Mesenchymal stem cell (in vitro differentiated cells and primary cell): Measurements from ENCODE around the gene CAPN10.
"Not testable (repeated sequence)": the region's sequence is repeated elsewhere in the genome, so short reads cannot be mapped to it uniquely, and the experiment has no call there.

Experiments
- DNase-seq: peaks from one replicate; pipeline ENCODE4 v3.0.0-alpha.2; 2013
- H2AFZ ChIP-seq: one replicate; pipeline ENCODE4 v1.6.1; 2013; ENCODE audit warnings: low read depth, mild to moderate bottlenecking, control low read depth, inconsistent platforms, low read length, moderate library complexity
- H2AK5ac ChIP-seq: 2 replicates; pipeline ENCODE4 v1.6.1; 2013; ENCODE audit warnings: low read length, moderate library complexity, mild to moderate bottlenecking, inconsistent platforms; ENCODE audit not compliant: severe bottlenecking
- H2BK120ac ChIP-seq: one replicate; pipeline ENCODE4 v1.6.1; 2013; ENCODE audit warnings: low read depth, mild to moderate bottlenecking, inconsistent platforms, low read length, moderate library complexity
- H2BK12ac ChIP-seq, 2 experiments: one replicate each; pipeline ENCODE4 v1.6.1; 2013; ENCODE audit warnings: inconsistent platforms in 2 of 2, low read length in 2 of 2, mild to moderate bottlenecking in 2 of 2, moderate library complexity in 2 of 2, control low read depth in 1 of 2
- H2BK15ac ChIP-seq: one replicate; pipeline ENCODE4 v1.6.1; 2013; ENCODE audit warnings: mild to moderate bottlenecking, low read depth, inconsistent platforms; ENCODE audit not compliant: poor library complexity, severe bottlenecking
- H2BK5ac ChIP-seq: 2 replicates; pipeline ENCODE4 v1.6.1; 2013; ENCODE audit warnings: low read depth, mild to moderate bottlenecking, low read length, control low read depth, inconsistent platforms; ENCODE audit not compliant: poor library complexity, severe bottlenecking
- H3K14ac ChIP-seq, 2 experiments: one replicate each; pipeline ENCODE4 v1.6.1; 2013; ENCODE audit warnings: inconsistent platforms in 2 of 2, low read length in 2 of 2, control low read depth in 1 of 2, mild to moderate bottlenecking in 1 of 2, moderate library complexity in 1 of 2
- H3K18ac ChIP-seq, 2 experiments: one replicate each; pipeline ENCODE4 v1.6.1; 2013; ENCODE audit warnings: inconsistent platforms in 2 of 2, low read length in 2 of 2, control low read depth in 1 of 2, low read depth in 1 of 2, mild to moderate bottlenecking in 1 of 2
- H3K23ac ChIP-seq, 2 experiments: one replicate each; pipeline ENCODE4 v1.6.1; 2013; ENCODE audit warnings: inconsistent platforms in 2 of 2, low read length in 2 of 2, mild to moderate bottlenecking in 2 of 2, moderate library complexity in 2 of 2, control low read depth in 1 of 2
- H3K27ac ChIP-seq: 2 replicates; pipeline ENCODE4 v1.5.1; 2013; ENCODE audit warnings: mild to moderate bottlenecking, moderate library complexity, low read length, control low read depth, inconsistent platforms; ENCODE audit not compliant: poor library complexity, severe bottlenecking
- H3K27me3 ChIP-seq, 2 experiments: 2 replicates each; pipeline versions ENCODE4 v1.6.1 to v1.7.0; 2013; ENCODE audit warnings: low read length in 2 of 2, mild to moderate bottlenecking in 2 of 2, moderate library complexity in 2 of 2, control low read depth in 1 of 2, inconsistent platforms in 1 of 2; ENCODE audit not compliant: control insufficient read depth in 1 of 2, insufficient read depth in 1 of 2
- H3K36me3 ChIP-seq, 2 experiments: 2 replicates each; pipeline versions ENCODE4 v1.6.1 to v1.7.0; 2013; ENCODE audit warnings: low read length in 2 of 2, control low read depth in 1 of 2, inconsistent platforms in 1 of 2, low read depth in 1 of 2, mild to moderate bottlenecking in 1 of 2; ENCODE audit not compliant: insufficient read depth in 2 of 2, control insufficient read depth in 1 of 2
- H3K4ac ChIP-seq, 2 experiments: one replicate each; pipeline ENCODE4 v1.6.1; 2013; ENCODE audit warnings: inconsistent platforms in 2 of 2, low read length in 2 of 2, mild to moderate bottlenecking in 2 of 2, moderate library complexity in 2 of 2, control low read depth in 1 of 2, low read depth in 1 of 2
- H3K4me1 ChIP-seq: 2 replicates; pipeline ENCODE4 v1.6.1; 2013; ENCODE audit warnings: low read depth, low read length, control low read depth; ENCODE audit not compliant: control insufficient read depth, insufficient read depth
- H3K4me2 ChIP-seq: 2 replicates; pipeline ENCODE4 v1.6.1; 2013; ENCODE audit warnings: low read length, mild to moderate bottlenecking, inconsistent platforms; ENCODE audit not compliant: poor library complexity, severe bottlenecking
- H3K4me3 ChIP-seq, 2 experiments: 2 replicates each; pipeline versions ENCODE4 v1.5.1 to v1.7.0; 2013; ENCODE audit warnings: low read length in 2 of 2, mild to moderate bottlenecking in 2 of 2, control low read depth in 1 of 2, low read depth in 1 of 2; ENCODE audit not compliant: insufficient read depth in 1 of 2
- H3K79me1 ChIP-seq: replicated peaks from 2 replicates; pipeline ENCODE4 v1.6.1; 2013; ENCODE audit warnings: mild to moderate bottlenecking, control low read depth, low read length, inconsistent platforms; ENCODE audit not compliant: poor library complexity, severe bottlenecking
- H3K9ac ChIP-seq: 2 replicates; pipeline ENCODE4 v1.7.0; 2013; ENCODE audit warnings: mild to moderate bottlenecking, low read length, moderate library complexity
- H3K9me3 ChIP-seq: 2 replicates; pipeline ENCODE4 v1.7.0; 2013; ENCODE audit warnings: mild to moderate bottlenecking, low read length; ENCODE audit not compliant: control insufficient read depth
- H4K8ac ChIP-seq: one replicate; pipeline ENCODE4 v1.6.1; 2013; ENCODE audit warnings: inconsistent platforms, mild to moderate bottlenecking, low read length, moderate library complexity
- H4K91ac ChIP-seq: one replicate; pipeline ENCODE4 v1.6.1; 2013; ENCODE audit warnings: mild to moderate bottlenecking, low read length, inconsistent platforms
- WGBS: methylation state at CpG from one replicate; pipeline ENCODE4 v1.1.7; 2013; ENCODE audit warnings: mixed read lengths; 5-methylcytosine and 5-hydroxymethylcytosine counted together

The CAPN10 gene

GRCh38 chr2:240614391-240614790, 27.9 kb downstream of the CAPN10 start:
- DNase-seq, result no peak
- no peak overlapping the region for H3K4me2 ChIP-seq
- H2BK12ac ChIP-seq, result no peak overlapping the region
- no peak overlapping the region for H2BK5ac ChIP-seq
- no peak overlapping the region for H3K9ac ChIP-seq
- no peak overlapping the region for H3K4ac ChIP-seq
- H3K36me3 ChIP-seq, result peaks cover 0 to 5% of the 10 kb centered on the region in 2 experiments
- H2BK15ac ChIP-seq, result no peak overlapping the region
- H3K4me3 ChIP-seq, result no peak overlapping the region
- H3K14ac ChIP-seq, result no peak overlapping the region
- no peaks in the 10 kb centered on the region for H3K27me3 ChIP-seq
- no peak overlapping the region for H3K18ac ChIP-seq
- H4K8ac ChIP-seq, result no peak overlapping the region
- H2BK120ac ChIP-seq, result no peak overlapping the region
- H3K9me3 ChIP-seq, result no peaks in the 10 kb centered on the region
- no peak overlapping the region for H2AFZ ChIP-seq
- no peaks in the 10 kb centered on the region for H3K79me1 ChIP-seq
- H3K23ac ChIP-seq, result no peak overlapping the region
- H3K4me1 ChIP-seq, result peaks cover 13% of the 10 kb centered on the region
- no peak overlapping the region for H3K27ac ChIP-seq
- no peak overlapping the region for H4K91ac ChIP-seq
- WGBS, result 94% methylated on average over 9 of the region's 9 CpGs
- no peak overlapping the region for H2AK5ac ChIP-seq

DNA sequence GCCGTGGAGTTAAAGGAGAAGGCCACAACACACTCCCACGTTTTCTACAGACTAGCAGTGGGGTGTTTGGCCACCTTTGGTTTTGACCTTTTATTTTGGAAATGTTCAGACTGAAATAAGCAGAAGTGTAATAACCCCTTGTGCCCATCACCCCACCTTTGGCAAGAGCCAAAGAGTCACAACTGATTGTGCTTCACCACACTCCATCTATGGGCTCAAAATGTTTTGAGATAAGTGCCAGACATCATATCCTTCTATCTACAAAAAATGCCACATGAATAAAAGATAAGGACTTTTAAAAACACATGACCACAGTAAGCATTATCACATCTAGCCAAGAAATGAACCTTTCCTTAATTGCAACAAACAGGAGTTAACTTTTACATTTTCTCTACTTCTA, 28.9 kb downstream of the CAPN10 start:
- H3K4ac ChIP-seq, result no peak overlapping the region
- WGBS, result no CpG with 5 or more reads among the region's 2 CpGs
- H2BK15ac ChIP-seq, result no peak overlapping the region
- H4K8ac ChIP-seq, result no peak overlapping the region
- H4K91ac ChIP-seq, result no peak overlapping the region
- H2BK5ac ChIP-seq, result no peak overlapping the region
- no peaks in the 10 kb centered on the region for H3K9me3 ChIP-seq
- H3K27ac ChIP-seq, result no peak overlapping the region
- H3K9ac ChIP-seq, result no peak overlapping the region
- no peak overlapping the region for H2BK12ac ChIP-seq
- H3K4me1 ChIP-seq, result peaks cover 13% of the 10 kb centered on the region
- H3K79me1 ChIP-seq, result no peaks in the 10 kb centered on the region
- no peak overlapping the region for H2AK5ac ChIP-seq
- H3K23ac ChIP-seq, result no peak overlapping the region
- no peak overlapping the region for H2BK120ac ChIP-seq
- H3K27me3 ChIP-seq, result no peaks in the 10 kb centered on the region
- DNase-seq, result no peak
- H2AFZ ChIP-seq, result no peak overlapping the region
- H3K18ac ChIP-seq, result no peak overlapping the region
- H3K14ac ChIP-seq, result no peak overlapping the region
- H3K4me2 ChIP-seq, result no peak overlapping the region
- peaks cover 0 to 5% of the 10 kb centered on the region in 2 experiments for H3K36me3 ChIP-seq
- no peak overlapping the region for H3K4me3 ChIP-seq

DNA sequence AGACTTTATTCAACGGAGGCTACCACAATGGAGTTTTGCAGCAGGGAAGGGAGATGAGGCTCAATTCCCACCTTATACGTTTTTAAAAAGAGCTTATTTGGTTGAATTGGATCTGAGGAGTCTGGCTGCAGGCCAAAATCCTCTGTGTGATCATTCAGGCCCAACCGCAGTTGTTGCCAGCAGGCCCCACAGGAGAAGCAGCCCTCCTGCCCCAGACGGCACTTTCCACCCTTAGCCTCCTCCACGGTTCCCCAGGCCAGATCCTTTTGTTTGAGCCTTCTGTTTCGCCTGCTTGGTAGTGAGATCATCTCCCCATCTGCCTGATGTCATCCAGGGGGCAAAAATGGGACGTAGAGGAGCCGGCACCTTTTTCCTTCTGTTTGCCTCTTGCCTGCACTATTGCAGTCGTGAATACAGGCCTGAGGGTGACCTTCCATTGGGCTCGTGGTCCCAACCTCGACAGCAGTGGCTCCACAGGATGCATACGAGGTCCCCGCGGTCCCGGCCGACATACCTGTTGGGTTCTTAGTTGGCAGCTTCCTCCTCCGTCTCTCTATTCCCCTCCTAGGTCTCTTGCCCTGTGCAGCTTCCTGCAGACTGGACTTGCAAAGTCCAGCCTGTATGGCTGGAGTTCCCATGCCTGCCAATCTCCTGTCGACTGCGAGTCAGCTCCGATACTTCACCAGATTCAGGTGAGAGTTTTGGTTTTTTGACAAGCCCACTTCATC, 29.4 kb downstream of the CAPN10 start:
- Histone ChIP-seq H3K4me1 (peaks cover 13% of the 10 kb centered on the region), H2BK120ac (no peak overlapping the region), H3K23ac (no peak overlapping the region), H2BK12ac (no peak overlapping the region), H2AK5ac (no peak overlapping the region), H3K9me3 (no peaks in the 10 kb centered on the region), H3K9ac (no peak overlapping the region), H2BK5ac (no peak overlapping the region), H3K4ac (no peak overlapping the region), H3K36me3 (peaks cover 0 to 5% of the 10 kb centered on the region in 2 experiments), H3K27me3 (no peaks in the 10 kb centered on the region), H3K4me3 (no peak overlapping the region), H4K8ac (no peak overlapping the region), H2BK15ac (no peak overlapping the region), H3K14ac (no peak overlapping the region), H3K27ac (no peak overlapping the region), H3K4me2 (no peak overlapping the region), H2AFZ (no peak overlapping the region), H3K18ac (no peak overlapping the region), H4K91ac (no peak overlapping the region), H3K79me1 (no peaks in the 10 kb centered on the region)
- 81% methylated on average over 20 of the region's 20 CpGs for WGBS
- no peak for DNase-seq

GRCh38 chr2:240616860-240617666, 30.5 kb downstream of the CAPN10 start:
- 76% methylated on average over 3 of the region's 5 CpGs for WGBS
- H3K23ac ChIP-seq, H3K27ac ChIP-seq, H3K36me3 ChIP-seq, H3K18ac ChIP-seq, H2BK15ac ChIP-seq, H3K9me3 ChIP-seq, H4K91ac ChIP-seq, H2BK120ac ChIP-seq, H2AK5ac ChIP-seq, H3K4ac ChIP-seq, H2AFZ ChIP-seq, DNase-seq, H3K9ac ChIP-seq, H2BK5ac ChIP-seq, H3K4me3 ChIP-seq, H3K4me2 ChIP-seq, H4K8ac ChIP-seq, H2BK12ac ChIP-seq, H3K79me1 ChIP-seq, H3K14ac ChIP-seq, H3K27me3 ChIP-seq: not testable (repeated sequence)
- peaks cover 13% of the 10 kb centered on the region for H3K4me1 ChIP-seq
